ENCODE measurements around the gene CHN2. TPM values are rescaled to one million over a fixed set of nuclear protein-coding genes. Genes with fewer than 3 reads are reported as not detected.

CHN2 gene
- total RNA-seq, 1 experiment from 2014 or later = 0.15 TPM

DNA sequence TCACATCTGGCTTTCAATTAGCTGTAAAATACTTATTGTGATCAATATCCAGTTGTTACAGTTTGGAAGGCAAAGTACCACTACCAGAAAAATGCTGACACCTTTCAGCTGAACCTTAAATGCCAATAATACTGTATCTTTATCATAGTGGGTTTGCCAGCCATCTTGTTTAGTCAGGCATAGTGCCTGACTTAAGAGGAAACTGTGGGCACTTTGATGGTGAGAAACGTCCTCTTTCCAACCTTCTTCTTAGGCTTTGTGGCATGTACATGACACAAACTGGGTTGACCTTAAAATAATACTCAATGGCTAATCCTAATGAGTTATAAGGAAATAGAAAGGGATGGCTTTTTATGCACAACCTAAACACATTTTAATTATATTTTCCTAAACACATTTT lies 316.8 kb downstream of the CHN2 start:
- DNase-seq (ENCODE audit: low read depth, low spot score) (no peak), ATAC-seq (no peak)
- no TSS peak for BruUV-seq (replicated peaks)
- intact Hi-C loops (cut with micrococcal nuclease; ENCODE audit: unreplicated experiment) (no loop called here), in situ Hi-C loops (cut with HindIII; ENCODE audit: low pct_unique_long_range_greater_than_20kb, low sequenced_read_pairs) (no loop called here)
- Histone ChIP-seq H3K27me3 (ENCODE audit: control insufficient read depth, insufficient read depth, low read length) (no peaks in the 10 kb centered on the region), H3K9me3 (ENCODE audit: control insufficient read depth, insufficient read depth, low read depth, low read length) (no peaks in the 10 kb centered on the region), H3K4me1 (ENCODE audit: control insufficient read depth, insufficient read depth, low read length) (no peaks in the 10 kb centered on the region), H3K36me3 (ENCODE audit: control insufficient read depth, insufficient read depth, low read length) (no peaks in the 10 kb centered on the region), H3K27ac (ENCODE audit: low read length) (no peak overlapping the region), H3K4me3 (ENCODE audit: low read depth in 2 of 2, low read length in 2 of 2) (no peak overlapping the region)
- POLR2A ChIA-PET = no interaction called here
- CTCF ChIA-PET = no interaction called here
- TF ChIP-seq SIN3A (IDR thresholded peaks at IDR 0.05; ENCODE audit: borderline replicate concordance, insufficient read depth, low read depth, low read length) (no peak), POLR2AphosphoS5 (IDR thresholded peaks at IDR 0.05; ENCODE audit: low read depth, low read length) (no peak), TCF7L2 (IDR thresholded peaks at IDR 0.05; ENCODE audit: low read depth, low read length) (no peak)
- TF ChIP-seq, protein P1, sequence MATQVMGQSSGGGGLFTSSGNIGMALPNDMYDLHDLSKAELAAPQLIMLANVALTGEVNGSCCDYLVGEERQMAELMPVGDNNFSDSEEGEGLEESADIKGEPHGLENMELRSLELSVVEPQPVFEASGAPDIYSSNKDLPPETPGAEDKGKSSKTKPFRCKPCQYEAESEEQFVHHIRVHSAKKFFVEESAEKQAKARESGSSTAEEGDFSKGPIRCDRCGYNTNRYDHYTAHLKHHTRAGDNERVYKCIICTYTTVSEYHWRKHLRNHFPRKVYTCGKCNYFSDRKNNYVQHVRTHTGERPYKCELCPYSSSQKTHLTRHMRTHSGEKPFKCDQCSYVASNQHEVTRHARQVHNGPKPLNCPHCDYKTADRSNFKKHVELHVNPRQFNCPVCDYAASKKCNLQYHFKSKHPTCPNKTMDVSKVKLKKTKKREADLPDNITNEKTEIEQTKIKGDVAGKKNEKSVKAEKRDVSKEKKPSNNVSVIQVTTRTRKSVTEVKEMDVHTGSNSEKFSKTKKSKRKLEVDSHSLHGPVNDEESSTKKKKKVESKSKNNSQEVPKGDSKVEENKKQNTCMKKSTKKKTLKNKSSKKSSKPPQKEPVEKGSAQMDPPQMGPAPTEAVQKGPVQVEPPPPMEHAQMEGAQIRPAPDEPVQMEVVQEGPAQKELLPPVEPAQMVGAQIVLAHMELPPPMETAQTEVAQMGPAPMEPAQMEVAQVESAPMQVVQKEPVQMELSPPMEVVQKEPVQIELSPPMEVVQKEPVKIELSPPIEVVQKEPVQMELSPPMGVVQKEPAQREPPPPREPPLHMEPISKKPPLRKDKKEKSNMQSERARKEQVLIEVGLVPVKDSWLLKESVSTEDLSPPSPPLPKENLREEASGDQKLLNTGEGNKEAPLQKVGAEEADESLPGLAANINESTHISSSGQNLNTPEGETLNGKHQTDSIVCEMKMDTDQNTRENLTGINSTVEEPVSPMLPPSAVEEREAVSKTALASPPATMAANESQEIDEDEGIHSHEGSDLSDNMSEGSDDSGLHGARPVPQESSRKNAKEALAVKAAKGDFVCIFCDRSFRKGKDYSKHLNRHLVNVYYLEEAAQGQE (IDR thresholded peaks at IDR 0.05; ENCODE audit: insufficient read depth in 1 of 2, low read depth in 2 of 2, low read length in 1 of 2) = no peak
- TF ChIP-seq, protein P2, sequence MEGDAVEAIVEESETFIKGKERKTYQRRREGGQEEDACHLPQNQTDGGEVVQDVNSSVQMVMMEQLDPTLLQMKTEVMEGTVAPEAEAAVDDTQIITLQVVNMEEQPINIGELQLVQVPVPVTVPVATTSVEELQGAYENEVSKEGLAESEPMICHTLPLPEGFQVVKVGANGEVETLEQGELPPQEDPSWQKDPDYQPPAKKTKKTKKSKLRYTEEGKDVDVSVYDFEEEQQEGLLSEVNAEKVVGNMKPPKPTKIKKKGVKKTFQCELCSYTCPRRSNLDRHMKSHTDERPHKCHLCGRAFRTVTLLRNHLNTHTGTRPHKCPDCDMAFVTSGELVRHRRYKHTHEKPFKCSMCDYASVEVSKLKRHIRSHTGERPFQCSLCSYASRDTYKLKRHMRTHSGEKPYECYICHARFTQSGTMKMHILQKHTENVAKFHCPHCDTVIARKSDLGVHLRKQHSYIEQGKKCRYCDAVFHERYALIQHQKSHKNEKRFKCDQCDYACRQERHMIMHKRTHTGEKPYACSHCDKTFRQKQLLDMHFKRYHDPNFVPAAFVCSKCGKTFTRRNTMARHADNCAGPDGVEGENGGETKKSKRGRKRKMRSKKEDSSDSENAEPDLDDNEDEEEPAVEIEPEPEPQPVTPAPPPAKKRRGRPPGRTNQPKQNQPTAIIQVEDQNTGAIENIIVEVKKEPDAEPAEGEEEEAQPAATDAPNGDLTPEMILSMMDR (IDR thresholded peaks at IDR 0.05) = no peak

GRCh38 chr7:29511851-29512250 lies 317.3 kb downstream of the CHN2 start:
- Histone ChIP-seq H3K4me1 (ENCODE audit: control insufficient read depth, insufficient read depth, low read length) (no peaks in the 10 kb centered on the region), H3K27me3 (ENCODE audit: control insufficient read depth, insufficient read depth, low read length) (no peaks in the 10 kb centered on the region), H3K27ac (ENCODE audit: low read length) (no peak overlapping the region), H3K36me3 (ENCODE audit: control insufficient read depth, insufficient read depth, low read length) (no peaks in the 10 kb centered on the region), H3K4me3 (ENCODE audit: low read depth in 2 of 2, low read length in 2 of 2) (no peak overlapping the region), H3K9me3 (ENCODE audit: control insufficient read depth, insufficient read depth, low read depth, low read length) (no peaks in the 10 kb centered on the region)
- in situ Hi-C loops (cut with HindIII; ENCODE audit: low pct_unique_long_range_greater_than_20kb, low sequenced_read_pairs) = no loop called here
- TF ChIP-seq, protein P1 (IDR thresholded peaks at IDR 0.05; ENCODE audit: insufficient read depth in 1 of 2, low read depth in 2 of 2, low read length in 1 of 2) = no peak
- TF ChIP-seq TCF7L2 (IDR thresholded peaks at IDR 0.05; ENCODE audit: low read depth, low read length) (no peak), POLR2AphosphoS5 (IDR thresholded peaks at IDR 0.05; ENCODE audit: low read depth, low read length) (no peak), SIN3A (IDR thresholded peaks at IDR 0.05; ENCODE audit: borderline replicate concordance, insufficient read depth, low read depth, low read length) (no peak)
- TF ChIP-seq, protein P2 (IDR thresholded peaks at IDR 0.05) = no peak
- ChIA-PET CTCF (no interaction called here), POLR2A (no interaction called here)
- intact Hi-C loops (cut with micrococcal nuclease; ENCODE audit: unreplicated experiment) = no loop called here
- DNase-seq (ENCODE audit: low read depth, low spot score) (no peak), ATAC-seq (no peak)
- no TSS peak for BruUV-seq (replicated peaks)

All from Panc1 (cell line).